GM18526 (cell line): ENCODE measurements around the gene CMTM7.

Source experiments
- POLR2A ChIP-seq: IDR thresholded peaks from 3 replicates; pipeline ENCODE4 v1.6.1; 2011; ENCODE audit not compliant: insufficient read length; ENCODE audit errors: extremely low read depth

The CMTM7 gene, protein sequence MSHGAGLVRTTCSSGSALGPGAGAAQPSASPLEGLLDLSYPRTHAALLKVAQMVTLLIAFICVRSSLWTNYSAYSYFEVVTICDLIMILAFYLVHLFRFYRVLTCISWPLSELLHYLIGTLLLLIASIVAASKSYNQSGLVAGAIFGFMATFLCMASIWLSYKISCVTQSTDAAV

DNA sequence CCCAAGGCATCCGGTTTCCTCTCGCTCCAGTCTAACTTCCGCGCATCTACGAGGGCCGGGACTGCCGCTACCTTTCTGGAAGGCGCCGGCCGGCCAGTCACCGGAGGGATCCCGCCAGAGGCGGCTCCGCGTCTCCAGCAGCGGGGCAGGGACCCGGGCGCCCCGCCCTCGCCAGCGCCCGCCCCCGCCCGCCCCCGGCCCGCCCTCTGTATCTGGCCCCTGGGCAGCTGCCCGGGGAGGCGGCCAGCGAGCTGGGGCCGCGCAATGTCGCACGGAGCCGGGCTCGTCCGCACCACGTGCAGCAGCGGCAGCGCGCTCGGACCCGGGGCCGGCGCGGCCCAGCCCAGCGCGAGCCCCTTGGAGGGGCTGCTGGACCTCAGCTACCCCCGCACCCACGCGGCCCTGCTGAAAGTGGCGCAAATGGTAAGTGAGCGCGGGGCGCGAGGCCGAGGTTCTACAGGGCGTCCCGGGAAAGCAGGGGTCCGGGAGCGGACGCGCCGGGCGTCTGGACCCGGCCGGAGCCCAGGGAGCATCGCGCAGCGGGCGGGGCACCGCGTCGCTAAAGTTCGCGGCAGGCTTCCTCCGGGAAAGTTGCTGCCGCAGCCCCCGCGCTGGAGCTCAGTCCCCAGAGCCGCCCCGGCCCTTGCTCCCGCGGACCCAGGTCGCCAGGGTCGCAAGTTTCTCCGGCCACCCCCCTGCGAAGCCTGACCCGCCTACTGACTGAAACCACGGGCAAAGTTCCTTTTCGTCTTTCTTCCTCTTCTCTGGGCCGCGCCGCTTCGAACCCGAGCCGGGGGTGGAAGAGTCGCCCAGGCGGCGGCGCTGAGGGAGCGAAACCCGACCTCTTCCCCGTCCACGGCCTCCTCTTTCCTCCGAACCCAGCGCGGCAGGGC, at the start of gene CMTM7:
Gene CMTM7, plus strand, starts transcription at position 211 of the 893 bp plus-strand sequence. Its CDS starts 54 bp downstream, at position 265.
- TF ChIP-seq POLR2A: no peak

DNA sequence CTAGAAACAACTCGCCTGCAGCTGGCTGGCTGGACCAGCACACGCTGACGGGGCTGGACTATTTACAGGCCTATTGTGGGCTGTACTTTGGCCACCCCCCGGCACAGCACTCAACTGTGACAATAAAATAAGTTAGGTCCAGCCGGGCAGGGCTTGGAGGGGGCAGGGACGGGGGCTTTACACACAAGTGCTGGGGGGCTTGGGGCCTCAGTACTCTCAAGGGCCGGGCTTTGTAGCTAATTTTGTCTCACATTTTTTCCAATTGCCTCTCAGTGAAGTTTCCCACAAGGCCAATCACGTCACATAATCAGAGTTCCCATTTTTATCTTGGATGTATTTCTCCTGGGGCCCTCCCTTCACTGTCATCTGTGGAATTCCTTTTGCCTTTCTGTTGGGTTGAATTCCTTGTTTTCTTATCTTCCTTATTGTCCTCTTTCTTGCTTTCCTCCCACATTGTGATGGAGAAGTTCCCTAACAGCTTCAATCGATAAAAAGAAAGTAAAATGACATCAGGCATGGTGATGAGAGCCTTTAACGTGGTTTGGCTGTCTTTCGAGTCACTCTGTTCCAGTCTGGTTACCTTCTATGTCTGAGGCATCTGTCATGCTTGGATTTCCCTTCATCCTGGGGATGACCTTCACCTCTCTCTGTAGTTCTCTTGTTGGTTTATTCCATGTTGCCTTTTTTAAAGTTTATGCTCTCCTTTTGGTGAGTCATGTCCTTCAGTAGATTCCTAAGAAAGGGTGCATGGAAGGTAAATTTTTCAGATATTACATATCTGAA, 44.1 kb upstream of the CMTM7 start:
- TF ChIP-seq POLR2A: no peak

DNA sequence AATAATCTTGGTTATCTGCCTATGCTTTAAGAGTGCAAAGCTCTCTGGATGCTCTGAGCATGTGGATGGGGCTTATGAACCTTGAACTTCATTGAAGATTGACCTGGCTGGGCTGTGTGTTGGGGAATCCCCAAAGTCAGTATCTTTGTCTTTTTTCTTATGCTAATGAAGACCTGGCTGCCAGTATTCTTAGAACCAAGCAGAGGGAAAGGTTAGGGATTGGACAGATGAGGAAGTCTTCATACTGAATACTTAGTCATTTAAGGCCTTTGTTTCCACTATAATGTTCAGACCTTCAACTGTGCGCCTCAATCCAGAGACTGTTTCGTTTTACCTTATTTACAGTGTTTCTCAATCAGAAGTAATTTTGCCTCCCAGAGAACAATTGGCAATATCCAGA, 42.5 kb upstream of the CMTM7 start:
- no peak for TF ChIP-seq POLR2A

DNA sequence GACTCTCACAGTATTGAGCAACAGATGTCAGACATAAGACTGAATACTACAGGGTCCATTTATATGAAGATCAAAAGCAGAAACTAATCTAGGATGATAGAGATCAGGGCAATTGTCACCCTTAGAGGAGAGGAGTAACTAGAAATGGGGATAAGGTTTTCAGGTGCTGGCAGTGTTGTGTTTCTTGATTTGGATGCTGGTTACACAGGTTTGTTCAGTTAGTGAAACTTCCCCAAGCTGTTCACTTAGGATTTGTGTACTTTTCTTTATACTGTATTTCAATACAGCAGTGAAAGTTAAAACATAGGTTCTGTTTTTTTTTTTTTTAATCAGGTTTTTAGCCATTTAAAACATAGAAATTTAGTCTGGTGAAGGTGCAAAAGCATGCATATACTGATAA, 39.1 kb upstream of the CMTM7 start:
- no peak for TF ChIP-seq POLR2A

DNA sequence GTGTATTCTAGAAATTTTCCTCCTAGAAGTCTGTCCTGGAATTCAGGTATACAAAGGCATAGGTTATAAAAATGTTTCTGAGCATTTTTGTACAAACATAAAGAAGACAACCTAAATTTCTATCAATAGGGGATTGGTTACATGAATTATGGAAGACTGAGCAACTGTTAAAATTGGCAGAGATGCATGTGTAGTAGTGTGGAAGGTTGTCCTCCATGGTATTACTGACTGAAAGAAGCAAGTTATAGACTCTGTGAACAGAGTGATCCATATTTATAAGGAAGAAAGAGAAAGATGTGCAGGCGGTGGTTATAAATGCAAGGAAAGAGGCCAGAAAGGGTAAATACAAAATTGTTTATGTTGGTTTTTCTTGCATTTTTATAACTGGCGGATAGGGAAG, 38.3 kb upstream of the CMTM7 start:
- no peak for TF ChIP-seq POLR2A

DNA sequence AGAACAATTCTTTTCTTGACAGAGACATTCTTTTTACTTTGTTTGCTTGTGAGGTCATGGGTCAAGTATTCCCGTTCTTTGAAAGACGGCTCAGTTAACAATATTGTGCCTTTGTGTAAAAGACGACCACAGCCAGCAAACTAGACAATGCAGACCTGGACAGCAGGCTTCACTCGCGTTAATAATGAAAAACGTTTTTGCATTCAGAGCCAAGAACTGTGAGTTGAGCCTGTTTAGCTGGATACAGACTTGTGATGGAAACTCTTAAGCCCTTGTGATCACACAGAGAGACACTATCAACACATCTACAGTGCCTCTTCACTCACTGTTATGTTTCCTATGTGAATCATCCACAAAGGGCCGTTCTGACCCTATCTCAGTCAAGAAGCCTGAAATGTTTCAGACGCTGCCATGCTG, 37.3 kb upstream of the CMTM7 start:
- TF ChIP-seq POLR2A: no peak

DNA sequence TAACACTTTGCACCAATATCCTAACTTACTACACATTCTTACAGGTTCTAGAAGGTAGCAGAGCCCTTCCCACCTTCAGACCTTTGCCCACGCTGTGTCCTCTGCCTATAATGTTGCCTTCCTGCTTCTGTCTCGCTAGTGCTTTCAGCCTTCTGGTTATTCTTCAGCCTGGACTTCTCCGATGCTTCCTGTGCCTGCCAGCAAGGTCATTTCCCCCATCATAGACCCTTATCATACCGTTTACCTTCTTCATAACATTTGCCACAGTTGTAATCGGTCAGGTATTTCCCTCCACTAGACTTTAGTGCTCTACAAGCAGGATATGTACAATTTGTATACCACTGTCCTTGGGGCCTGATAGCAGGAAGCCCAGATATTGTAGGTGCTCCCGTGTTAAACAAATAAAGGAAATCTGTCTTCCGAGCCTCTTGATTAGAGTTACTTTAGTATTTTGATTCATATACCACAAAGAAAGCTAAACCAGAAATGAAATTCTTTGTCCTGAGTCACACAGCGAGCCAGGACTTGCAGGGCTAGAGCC, 35.8 kb upstream of the CMTM7 start:
- TF ChIP-seq POLR2A: no peak

DNA sequence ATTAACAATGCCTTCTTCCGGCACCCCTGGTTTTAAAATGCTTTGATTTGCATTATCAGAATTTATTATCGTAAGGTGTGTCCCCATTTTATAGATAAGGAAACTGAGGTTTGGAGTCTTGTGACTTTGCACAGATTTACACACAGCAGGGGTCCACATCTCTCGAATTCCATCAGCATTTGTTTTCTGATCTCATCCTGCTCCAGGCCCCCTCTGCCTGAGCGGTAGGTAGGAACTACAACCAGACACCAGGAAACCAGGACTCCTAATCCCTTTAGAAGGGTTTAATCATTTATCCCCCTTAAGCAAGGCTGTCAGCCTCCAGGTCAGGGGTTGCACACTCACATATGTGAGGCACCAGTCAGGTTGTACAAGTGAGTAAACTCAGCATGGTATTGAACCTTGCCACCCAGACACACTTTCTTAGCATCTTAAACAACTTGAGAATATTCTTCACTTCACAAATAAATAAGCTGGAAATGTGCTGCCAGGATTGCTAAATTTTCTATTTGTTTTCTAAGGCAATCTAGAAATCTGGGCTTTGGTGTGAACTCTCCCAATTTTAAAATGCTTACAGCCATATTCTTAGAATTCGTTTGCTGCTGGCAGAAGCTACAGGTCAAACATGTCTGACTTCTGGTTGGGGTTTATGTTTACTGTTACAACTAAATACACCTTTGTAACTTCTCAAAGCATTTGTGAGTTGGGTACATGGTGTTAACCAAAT, 31.7 kb upstream of the CMTM7 start:
- no peak for TF ChIP-seq POLR2A

DNA sequence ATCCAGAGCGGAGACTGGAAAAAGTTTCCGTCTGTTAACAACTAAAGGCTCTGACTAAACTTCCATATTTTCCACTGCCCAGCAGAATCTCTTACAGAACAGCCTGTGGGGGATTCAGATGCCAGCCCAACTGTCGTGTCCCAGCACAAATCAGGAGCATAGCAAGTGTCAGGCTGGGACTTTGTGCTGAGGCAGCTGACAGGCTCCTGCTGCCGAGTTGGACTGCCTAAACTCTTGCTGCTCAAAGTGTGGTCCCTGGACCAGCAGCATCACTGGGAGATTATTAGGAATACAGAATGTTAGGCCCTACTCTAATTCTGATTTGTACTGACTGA, 31.2 kb upstream of the CMTM7 start:
- TF ChIP-seq POLR2A: no peak

DNA sequence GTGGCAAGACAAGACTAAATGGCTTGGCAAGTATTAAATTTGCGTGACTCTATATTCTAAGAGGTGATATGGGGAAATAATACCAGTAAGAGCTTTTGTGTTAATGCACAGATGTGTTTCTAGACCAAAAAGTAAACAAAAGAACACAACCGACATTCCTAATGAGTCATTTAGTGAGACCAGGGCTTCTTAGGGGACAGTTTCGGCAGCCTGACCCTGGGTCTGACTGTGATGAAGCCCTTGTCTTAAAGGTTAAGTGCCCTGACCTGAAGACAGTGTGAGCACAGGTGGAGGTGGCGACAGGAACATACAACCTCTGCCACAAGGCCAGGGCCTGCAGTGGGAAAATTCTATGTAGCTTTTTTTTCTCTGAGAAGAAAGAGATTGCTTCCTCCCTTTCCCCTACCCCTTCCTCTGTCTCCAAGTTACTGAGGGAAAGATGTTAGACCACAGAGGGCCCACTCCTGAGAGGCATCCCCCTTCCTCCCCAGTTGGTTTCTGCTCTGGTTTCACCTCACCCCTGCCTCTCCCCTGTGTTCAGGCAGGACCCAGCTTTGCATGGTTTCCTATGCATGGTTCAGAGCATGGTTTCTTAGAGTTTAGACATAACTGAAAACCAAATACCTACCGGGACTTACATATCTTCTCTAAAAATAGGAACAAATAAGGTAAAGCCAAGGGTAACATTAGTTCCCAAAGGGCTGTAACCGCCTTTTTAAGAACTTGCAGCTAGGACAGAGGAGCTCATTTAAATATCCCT, 24.8 kb upstream of the CMTM7 start:
- TF ChIP-seq POLR2A: no peak

DNA sequence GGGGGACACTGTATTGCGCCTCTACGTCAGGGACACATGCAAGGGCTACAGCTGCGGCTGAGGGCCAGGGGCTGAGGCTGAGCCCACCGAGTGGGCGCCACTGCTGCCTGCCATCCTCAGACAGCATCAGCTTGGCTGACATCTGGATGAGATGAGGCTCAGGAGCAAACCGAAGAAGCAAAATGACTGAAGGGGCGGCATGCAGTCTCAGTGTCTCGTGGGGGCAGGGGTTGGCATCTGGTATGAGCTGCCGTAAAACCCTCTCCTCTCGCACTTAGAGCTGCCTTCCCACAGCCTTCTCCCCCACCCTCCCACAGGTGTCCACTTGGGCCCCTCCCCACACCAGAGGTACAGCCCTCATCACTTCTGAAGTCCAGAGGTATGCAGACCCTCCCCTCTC, 24.2 kb upstream of the CMTM7 start:
- no peak for TF ChIP-seq POLR2A

DNA sequence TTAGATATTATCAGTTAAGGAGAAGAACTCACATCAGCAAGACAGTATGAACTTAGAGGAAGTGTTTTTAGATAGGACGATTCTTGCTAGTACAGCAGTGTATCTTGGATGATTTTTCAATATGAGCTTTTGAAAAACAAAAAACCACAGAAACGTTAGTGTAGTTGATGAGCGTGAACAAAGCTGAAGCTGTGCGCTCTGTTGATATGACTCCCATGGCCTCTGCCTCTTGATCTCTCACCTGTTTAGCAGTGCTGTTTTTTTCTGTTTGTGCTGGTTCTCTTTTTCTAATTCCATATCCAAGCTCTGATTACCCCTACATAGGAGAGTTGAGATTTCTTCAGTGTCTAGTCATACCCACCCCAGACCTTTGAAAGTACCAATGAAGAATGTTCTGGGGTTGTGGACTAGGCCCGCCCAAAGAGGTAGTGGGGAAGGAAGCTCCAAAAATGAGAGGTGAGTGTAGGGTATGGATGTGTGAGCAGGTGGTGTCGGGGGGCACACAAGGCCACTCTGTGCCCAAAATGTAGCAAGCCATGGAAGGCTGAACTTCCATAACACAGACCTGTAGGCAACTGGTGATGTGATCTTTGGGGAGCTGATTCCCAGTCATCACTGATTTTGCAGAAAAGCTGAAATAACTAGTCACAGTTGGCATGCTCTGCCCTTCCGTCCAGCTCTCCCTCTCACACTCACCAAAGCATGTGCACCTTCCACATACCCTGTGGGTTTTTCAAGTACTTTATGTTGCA, 20.0 kb upstream of the CMTM7 start:
- TF ChIP-seq POLR2A: no peak

DNA sequence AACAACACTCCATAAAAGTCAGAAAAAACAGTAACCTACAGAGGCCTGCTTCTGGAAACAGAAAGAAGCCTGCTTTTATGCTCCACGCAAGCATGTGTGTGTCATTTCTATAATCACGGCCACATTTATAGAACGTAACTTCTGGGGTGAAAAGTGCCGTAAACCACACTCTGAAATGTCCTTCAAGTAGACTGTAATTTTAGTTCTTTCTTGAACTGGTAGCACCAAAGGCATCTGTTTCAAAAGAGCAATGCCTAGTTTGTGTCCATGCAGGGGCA, 19.5 kb upstream of the CMTM7 start:
- no peak for TF ChIP-seq POLR2A

DNA sequence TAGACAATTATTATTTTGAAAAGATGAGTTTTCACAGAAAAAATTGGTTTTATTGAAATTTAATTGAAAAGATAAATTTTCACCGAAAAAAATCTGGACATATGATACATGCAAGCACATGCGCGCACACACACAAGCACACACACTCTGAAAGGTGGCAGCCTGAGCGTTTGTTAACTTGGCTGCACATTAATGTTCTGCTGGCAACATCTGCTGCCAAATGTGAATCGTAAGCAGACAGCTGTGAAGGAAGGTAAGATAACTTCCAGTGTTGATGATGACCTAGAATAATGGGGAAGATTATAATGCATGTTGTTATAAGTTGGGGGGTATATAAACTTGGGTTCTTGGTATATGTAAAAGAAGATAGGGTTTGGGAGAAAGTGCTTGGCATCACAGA, 18.4 kb upstream of the CMTM7 start:
- TF ChIP-seq POLR2A: no peak
